K562 (cell line): ENCODE measurements around the gene RCN2. TPM values are rescaled to one million over a fixed set of nuclear protein-coding genes. Genes with fewer than 3 reads are reported as not detected.
"Not testable (repeated sequence)": the region's sequence is repeated elsewhere in the genome, so short reads cannot be mapped to it uniquely, and the experiment has no call there.

Experiments
- ATAC-seq: fragments of 200-7000 bp; cut with Tn5 transposase; 3 replicates; pipeline ENCODE4 v1.9.1; 2020; ENCODE audit warnings: moderate library complexity
- BruUV-seq: library from RNA; stranded (reverse); fragments of 400-500 nt; replicated peaks from 2 replicates; lab custom pipeline; 2021; lab: Mats Ljungman, UMichigan
- CTCF ChIA-PET: fragments of 300-600 bp; formaldehyde crosslinking; extraction: SDS; loops from one replicate; lab custom pipeline; 2021; ENCODE audit warnings: low intra/inter-chr PET ratio; lab: Yijun Ruan, JAX
- POLR2A ChIA-PET: fragments of 300-600, 350-650 bp; sonication (Branson Sonifier 250); formaldehyde crosslinking; extraction: SDS; loops from one replicate; lab custom pipeline; 2021; ENCODE audit warnings: antibody characterized with exemption, inconsistent platforms; lab: Yijun Ruan, JAX
- DNase-seq, 4 experiments: peaks; one replicate each; pipeline versions ENCODE4 v3.0.0 to v3.0.0-alpha.2; 2011 to 2018; ENCODE audit warnings: low spot score in 3 of 4, mixed read lengths in 3 of 4; ENCODE audit errors: extremely low read depth in 1 of 4
- FAIRE-seq: peaks from 2 replicates; lab custom pipeline; 2011; peaks lifted over from hg19 to GRCh38; lab: Jason Lieb, UNC
- H2AFZ ChIP-seq: 2 replicates; pipeline ENCODE4 v1.6.0; 2011; ENCODE audit warnings: low read depth, low read length, control low read depth, inconsistent platforms
- H3K27ac ChIP-seq: fragments of 200-600 bp; 3 replicates; pipeline ENCODE4 v1.8.0; 2011; ENCODE audit warnings: low read depth, mild to moderate bottlenecking, control low read depth, inconsistent platforms, low read length, moderate library complexity, mixed read lengths; ENCODE audit errors: extremely low read depth
- H3K27me3 ChIP-seq, 2 experiments: fragments of 300-600 bp in 1 of 2; 2 replicates in 1 of 2; 3 replicates in 1 of 2; pipeline versions ENCODE4 v1.6.0 to v1.8.0; 2011; ENCODE audit warnings: inconsistent platforms in 2 of 2, low read length in 2 of 2, mild to moderate bottlenecking in 1 of 2, mixed read lengths in 1 of 2, moderate library complexity in 1 of 2; ENCODE audit not compliant: control insufficient read depth in 2 of 2, insufficient read depth in 2 of 2
- H3K36me3 ChIP-seq: fragments of 300-600 bp; 3 replicates; pipeline ENCODE4 v1.8.0; 2011; ENCODE audit warnings: mild to moderate bottlenecking, low read length, inconsistent platforms; ENCODE audit not compliant: control insufficient read depth, insufficient read depth
- H3K4me1 ChIP-seq, 2 experiments: fragments of 200-600 bp in 1 of 2; replicated peaks in 1 of 2; 2 replicates in 1 of 2; 3 replicates in 1 of 2; pipeline versions ENCODE4 v1.5.1 to v1.8.0; 2011; ENCODE audit warnings: inconsistent platforms in 2 of 2, low read length in 2 of 2, mild to moderate bottlenecking in 1 of 2, mixed read lengths in 1 of 2, moderate library complexity in 1 of 2; ENCODE audit not compliant: control insufficient read depth in 2 of 2, insufficient read depth in 2 of 2
- H3K4me2 ChIP-seq: 2 replicates; pipeline ENCODE4 v1.6.1; 2011; ENCODE audit warnings: low read length, control low read depth, inconsistent platforms, mixed read lengths; ENCODE audit not compliant: insufficient read depth
- H3K4me3 ChIP-seq: fragments of 200-600 bp; sonication (generic), shearing (Covaris generic); 2 replicates; pipeline ENCODE4 v1.5.1; 2016; ENCODE audit warnings: control low read depth, inconsistent platforms
- H3K79me2 ChIP-seq: fragments of 200-600 bp; 3 replicates; pipeline ENCODE4 v1.8.0; 2011; ENCODE audit warnings: low read length, inconsistent platforms; ENCODE audit not compliant: control insufficient read depth, insufficient read depth
- H3K9ac ChIP-seq, 2 experiments: 2 replicates each; pipeline versions ENCODE4 v1.6.0 to v1.6.1; 2011; ENCODE audit warnings: low read depth in 2 of 2, low read length in 2 of 2, control low read depth in 1 of 2, inconsistent platforms in 1 of 2, mild to moderate bottlenecking in 1 of 2, mixed read lengths in 1 of 2; ENCODE audit not compliant: insufficient read depth in 1 of 2
- H3K9me1 ChIP-seq: one replicate; pipeline ENCODE4 v1.6.0; 2011; ENCODE audit warnings: inconsistent platforms, mild to moderate bottlenecking, low read length, moderate library complexity; ENCODE audit not compliant: control insufficient read depth, insufficient read depth
- H3K9me3 ChIP-seq: replicated peaks from 2 replicates; pipeline ENCODE4 v1.5.1; 2011; ENCODE audit warnings: low read depth, low read length, inconsistent platforms; ENCODE audit not compliant: control insufficient read depth, insufficient read depth
- H4K20me1 ChIP-seq: replicated peaks from 2 replicates; pipeline ENCODE4 v1.6.1; 2011; ENCODE audit warnings: low read length, inconsistent platforms, mixed read lengths; ENCODE audit not compliant: control insufficient read depth, insufficient read depth
- CHD2 ChIP-seq: IDR thresholded peaks from 2 replicates; pipeline ENCODE4 v1.6.1; 2011; ENCODE audit warnings: low read depth, low read length
- LEF1 ChIP-seq: fragments of 450-650 bp; IDR thresholded peaks from 2 replicates; pipeline ENCODE4 v1.6.1; 2016; ENCODE audit warnings: mild to moderate bottlenecking
- NR3C1 ChIP-seq: sonication (generic); formaldehyde crosslinking; IDR thresholded peaks from 2 replicates; pipeline ENCODE4 v1.8.1; 2022; ENCODE audit warnings: missing genetic modification reagents
- RBBP5 ChIP-seq: fragments of 200-600 bp; sonication (generic); IDR thresholded peaks from 2 replicates; pipeline ENCODE4 v1.6.1; 2012; ENCODE audit warnings: borderline replicate concordance, mild to moderate bottlenecking, low read length, control low read depth, inconsistent platforms; ENCODE audit not compliant: insufficient read depth, poor library complexity, severe bottlenecking
- RFX1 ChIP-seq: fragments of 450-650 bp; IDR thresholded peaks from 2 replicates; pipeline ENCODE4 v1.6.1; 2016; ENCODE audit warnings: mild to moderate bottlenecking, moderate library complexity
- SMARCA4 ChIP-seq: fragments of 450-650 bp; IDR thresholded peaks from 2 replicates; pipeline ENCODE4 v1.6.1; 2016
- ZFPM2 ChIP-seq: fragments of 250-450 bp; sonication (Bioruptor Pico); IDR thresholded peaks from 2 replicates; pipeline ENCODE4 v1.5.1; 2022; ENCODE audit warnings: mild to moderate bottlenecking
- ZNF511 ChIP-seq: sonication (generic); formaldehyde crosslinking; IDR thresholded peaks from 2 replicates; pipeline ENCODE4 v1.8.0; 2022; ENCODE audit warnings: mild to moderate bottlenecking, missing genetic modification reagents
- WGBS: fragments of 100-300 bp; shearing (Covaris generic); methylation state at CpG from one replicate; pipeline ENCODE4 v1.1.6; 2016; ENCODE audit warnings: low coverage, mixed read lengths; ENCODE audit not compliant: insufficient coverage; ENCODE audit errors: missing lambda C conversion rate; 5-methylcytosine and 5-hydroxymethylcytosine counted together
- in situ Hi-C: fragments of 300-500 bp; cut with MboI; formaldehyde crosslinking; loops from 4 replicates; pipeline ENCODE4 v1.15.0; 2018; ENCODE audit warnings: inconsistent platforms, mixed read lengths
- intact Hi-C: fragments of 100-400 bp; cut with micrococcal nuclease; formaldehyde crosslinking; loops from 2 replicates; pipeline ENCODE4 v1.14.2; 2022
- polyA plus RNA-seq, 8 experiments: library from polyadenylated mRNA; depleted of rRNA in 4 of 8; stranded (reverse) in 5 of 8; unstranded in 3 of 8; fragments of >200 nt; fragmentation: Nextera tagmentation in 2 of 8; fragmentation: Illumina TruSeq in 1 of 8; extraction: Ambion mirVana in 2 of 8; extraction: Trizol in 1 of 8; gene quantifications; 2 replicates each; pipeline versions ENCODE4 v1.2.1 to v1.2.3, GENCODE V29; 2011 to 2014; ENCODE audit warnings: inconsistent platforms in 1 of 8, missing spikeins in 1 of 8
- total RNA-seq, 7 experiments: library from RNA; depleted of rRNA in 6 of 7; stranded (reverse); fragments of >200 nt in 6 of 7; fragmentation: Illumina TruSeq in 2 of 7; extraction: Trizol in 2 of 7; gene quantifications; 2 replicates each; pipeline versions ENCODE4 v1.2.1 to v1.2.3, GENCODE V29; 2011 to 2021; ENCODE audit warnings: low replicate concordance in 1 of 7

RCN2 gene
- total and polyA plus RNA-seq, 9 of the 15 experiments (the other 6 are each of a cell fraction or from before 2014, with no cell fraction given), result 20.9 to 63.6 (median 52.8) TPM

DNA sequence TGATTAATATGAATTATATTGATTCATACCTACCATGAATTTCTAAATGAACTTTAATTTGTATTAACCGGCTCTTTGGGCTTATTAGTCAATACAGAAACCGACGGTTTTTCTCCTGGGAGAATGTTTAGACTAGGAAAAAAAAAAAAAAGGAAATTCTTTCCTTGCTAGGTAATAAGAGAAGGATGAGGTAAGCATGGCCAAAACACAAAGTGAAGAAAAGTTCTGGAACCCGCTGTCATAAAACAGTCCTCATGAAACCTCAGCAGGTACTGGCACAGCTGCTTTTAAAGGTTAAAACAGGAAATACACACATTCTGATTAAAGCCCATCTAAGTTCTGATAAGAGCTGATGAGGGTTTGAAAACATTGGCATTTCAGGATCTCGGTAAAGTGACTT, 32.6 kb downstream of the RCN2 start:
- intact Hi-C loops, result no loop called here
- TF ChIP-seq LEF1 (no peak), ZFPM2 (CRISPR knock-in tag) (no peak), RBBP5 (no peak), SMARCA4 (no peak), NR3C1 (CRISPR knock-in tag) (no peak), ZNF511 (CRISPR knock-in tag) (no peak), CHD2 (no peak), RFX1 (no peak)
- DNase-seq, result no peak
- Histone ChIP-seq H3K27ac (no peak overlapping the region), H4K20me1 (no peaks in the 10 kb centered on the region; the same call in 1 of the 2 replicates), H3K36me3 (no peaks in the 10 kb centered on the region), H2AFZ (no peak overlapping the region), H3K9me1 (no peaks in the 10 kb centered on the region), H3K9me3 (no peaks in the 10 kb centered on the region), H3K4me1 (no peaks in the 10 kb centered on the region; a peak in 1 of 5 replicates), H3K27me3 (peaks cover 31 to 45% of the 10 kb centered on the region in 2 experiments), H3K9ac (no peak overlapping the region), H3K4me3 (no peak overlapping the region), H3K4me2 (no peak overlapping the region), H3K79me2 (no peaks in the 10 kb centered on the region)
- CTCF ChIA-PET, result no interaction called here
- FAIRE-seq, result no peak
- POLR2A ChIA-PET, result interaction anchor here (1.0 to 1.4 kb wide), 3 partner anchors 9 to 19 kb away, joined by 3 to 4 read pairs (median 3); no protein-coding TSS in a partner anchor
- WGBS, result 2% methylated on average over 5 of the region's 5 CpGs
- in situ Hi-C loops, result no loop called here
- no TSS peak for BruUV-seq
- ATAC-seq, result no peak

DNA sequence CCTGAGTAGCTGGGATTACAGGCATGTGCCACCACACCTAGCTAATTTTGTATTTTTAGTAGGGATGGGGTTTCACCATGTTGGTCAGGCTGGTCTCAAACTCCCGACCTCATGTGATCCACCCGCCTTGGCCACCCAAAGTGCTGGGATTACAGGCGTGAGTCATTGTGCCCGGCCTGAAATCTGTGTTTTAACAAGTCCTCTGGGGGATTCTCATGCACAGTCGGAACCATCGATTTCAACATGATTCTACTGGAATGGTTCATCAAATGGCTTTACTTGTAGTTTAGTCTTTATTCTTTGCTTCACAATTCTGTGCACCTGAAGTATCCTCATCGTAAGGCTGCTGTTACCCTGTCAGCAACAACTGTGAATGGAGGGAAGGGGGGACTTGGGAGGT, 34.5 kb downstream of the RCN2 start:
- WGBS, result 0% methylated on average over 7 of the region's 7 CpGs
- BruUV-seq, H3K9ac ChIP-seq, intact Hi-C loops, H3K36me3 ChIP-seq, H3K4me3 ChIP-seq, H3K79me2 ChIP-seq, in situ Hi-C loops, H2AFZ ChIP-seq, H3K9me1 ChIP-seq, DNase-seq, H4K20me1 ChIP-seq, ATAC-seq, H3K27ac ChIP-seq, H3K4me1 ChIP-seq, FAIRE-seq, H3K9me3 ChIP-seq, POLR2A ChIA-PET, H3K4me2 ChIP-seq, CTCF ChIA-PET: not testable (repeated sequence)
- peaks cover 25 to 41% of the 10 kb centered on the region in 2 experiments for H3K27me3 ChIP-seq
